Fibroblast of the conjunctiva (primary cell): ENCODE results near the gene ITGA11.

Experiments
- DNase-seq: peaks from one replicate; pipeline ENCODE4 v3.0.0-alpha.2; 2010; ENCODE audit warnings: low read depth

Gene ITGA11

DNA sequence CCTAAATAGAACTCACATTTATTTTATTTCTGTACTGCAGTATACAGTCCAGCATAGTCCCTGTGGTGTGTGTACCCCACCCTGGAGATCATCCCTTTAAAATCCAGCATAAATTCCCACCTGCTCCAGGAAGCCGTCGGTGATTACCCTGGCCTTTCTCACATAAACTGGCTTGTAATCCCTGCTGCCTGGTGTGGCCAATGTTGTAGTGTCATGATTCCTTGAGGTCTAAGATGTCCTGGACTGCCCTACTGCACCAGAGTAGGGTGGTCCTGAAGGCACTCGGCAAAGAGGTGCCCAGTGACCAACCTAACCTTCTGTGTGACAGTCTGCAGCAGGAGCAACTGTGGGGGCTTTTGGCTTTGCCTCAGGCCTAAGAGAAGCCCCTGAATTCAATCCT, 58.9 kb downstream of the ITGA11 start:
- DNase-seq = no peak

DNA sequence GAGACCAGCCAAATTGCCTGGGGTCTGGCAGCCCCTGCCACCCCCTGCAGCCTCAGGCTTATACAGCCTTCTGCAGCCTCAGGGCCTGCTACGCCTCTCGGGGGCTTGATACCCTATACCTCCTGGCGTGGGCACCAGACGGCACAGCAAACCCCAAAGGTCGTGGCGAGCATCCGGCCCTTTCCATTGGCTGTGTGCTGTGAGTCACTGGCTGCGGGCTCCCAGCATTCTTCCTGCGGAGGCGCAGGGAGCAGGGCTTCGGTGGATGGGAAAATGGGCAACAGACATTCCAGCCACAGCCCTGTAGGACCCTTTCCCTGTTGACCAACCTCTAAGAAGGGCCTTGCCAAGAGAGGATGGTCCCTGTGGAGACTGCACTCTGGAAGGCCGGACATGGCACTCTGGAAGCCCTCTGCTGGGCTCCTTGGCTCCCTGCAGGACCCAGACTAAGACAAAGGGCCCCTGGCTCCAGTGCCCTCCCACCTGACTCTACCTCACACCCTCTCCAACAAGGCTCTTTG, 59.6 kb downstream of the ITGA11 start:
- DNase-seq = no peak

- DNase-seq = no peak
Observed at GRCh38 chr15:68371851-68372250, 60.1 kb downstream of the ITGA11 start.

- DNase-seq = no peak
Observed at GRCh38 chr15:68371160-68371559, 60.8 kb downstream of the ITGA11 start.

DNA sequence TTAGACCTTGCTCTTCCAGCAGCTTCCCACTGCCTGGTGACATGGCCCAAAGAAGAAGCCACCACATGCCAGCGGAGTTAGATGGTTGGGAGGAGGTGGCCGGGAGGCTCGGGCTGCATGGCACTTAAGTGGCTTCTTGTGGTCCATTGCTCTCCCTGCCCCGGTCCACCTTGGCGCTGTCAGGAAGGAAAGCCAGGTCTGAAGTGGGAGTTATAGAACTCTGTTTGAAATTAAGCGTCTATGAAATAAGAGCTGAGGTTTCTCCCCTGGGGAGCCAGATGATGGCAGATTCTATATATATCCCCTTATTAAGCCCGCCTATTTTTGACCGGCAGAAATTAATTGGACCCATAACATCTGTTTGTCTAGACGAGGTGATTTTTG, 61.2 kb downstream of the ITGA11 start:
- DNase-seq = no peak

DNA sequence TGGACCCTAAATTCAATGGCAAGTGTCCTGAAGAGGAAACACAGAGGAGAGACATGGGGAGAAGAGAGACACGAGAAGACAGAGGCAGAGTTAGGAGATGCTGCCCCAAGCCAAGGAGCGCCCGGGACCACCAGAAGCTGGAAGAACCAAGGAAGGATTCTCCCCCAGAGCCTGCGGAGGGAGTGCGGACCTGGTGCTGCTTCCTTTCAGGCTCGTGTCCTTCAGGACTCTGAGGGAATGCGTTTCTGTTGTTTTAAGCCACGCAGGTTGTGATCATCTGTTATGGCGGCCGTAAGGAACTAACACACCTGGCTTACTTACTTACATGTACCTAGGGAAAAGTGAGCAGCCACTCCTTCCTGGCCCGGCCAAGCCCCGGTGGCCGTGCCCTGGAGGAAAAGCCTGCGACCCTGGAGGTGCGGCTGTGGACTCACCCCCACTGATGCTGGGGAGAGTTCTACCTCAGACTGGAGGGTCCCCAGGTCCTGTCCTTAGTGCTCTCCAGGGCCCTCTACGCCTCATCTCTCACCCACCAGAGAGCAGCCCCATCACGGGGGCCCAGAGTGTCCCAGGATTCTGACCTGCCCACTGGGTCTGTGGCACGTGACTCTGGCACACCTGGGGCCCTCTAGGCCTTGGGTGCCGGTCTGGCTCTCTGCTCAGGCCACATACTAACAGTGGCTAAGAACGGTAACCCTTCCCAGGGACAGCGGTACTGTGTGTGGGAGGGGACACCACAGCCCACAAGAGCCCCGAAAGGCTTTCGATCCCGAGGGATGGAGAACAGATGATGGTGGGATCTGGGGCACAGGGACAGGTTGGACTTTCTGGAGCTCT, 61.8 kb downstream of the ITGA11 start:
- DNase-seq = no peak

- DNase-seq = no peak
Observed at GRCh38 chr15:68368731-68369435, 63.1 kb downstream of the ITGA11 start.

- DNase-seq = no peak
Observed at GRCh38 chr15:68367992-68368391, 64.0 kb downstream of the ITGA11 start.

GRCh38 chr15:68367226-68367625, 64.7 kb downstream of the ITGA11 start:
- DNase-seq = no peak

- DNase-seq = no peak
Observed at GRCh38 chr15:68366314-68366713, 65.6 kb downstream of the ITGA11 start.

- no peak for DNase-seq
Observed at GRCh38 chr15:68365770-68366169, 66.2 kb downstream of the ITGA11 start.

- no peak for DNase-seq
Observed at GRCh38 chr15:68365140-68365745, 66.7 kb downstream of the ITGA11 start.

DNA sequence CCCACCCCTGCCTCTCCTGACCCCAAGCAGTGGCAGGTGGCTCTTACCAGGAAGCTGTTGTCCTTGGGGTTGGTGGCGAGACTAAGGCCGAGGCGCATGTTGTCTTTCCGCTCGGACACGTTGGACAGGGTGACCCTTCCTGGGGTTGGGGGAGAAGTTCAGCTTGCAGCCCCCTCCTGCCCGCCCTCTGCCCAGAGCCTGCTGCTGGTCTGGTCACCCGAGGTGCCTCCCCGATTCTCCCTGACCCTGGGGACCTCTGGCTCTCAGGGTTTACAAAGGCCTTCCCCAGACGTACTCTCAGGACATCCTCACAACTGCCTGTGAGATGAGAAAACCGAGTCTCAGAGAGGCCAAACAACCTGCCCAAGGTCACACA, 67.3 kb downstream of the ITGA11 start:
- DNase-seq = no peak

DNA sequence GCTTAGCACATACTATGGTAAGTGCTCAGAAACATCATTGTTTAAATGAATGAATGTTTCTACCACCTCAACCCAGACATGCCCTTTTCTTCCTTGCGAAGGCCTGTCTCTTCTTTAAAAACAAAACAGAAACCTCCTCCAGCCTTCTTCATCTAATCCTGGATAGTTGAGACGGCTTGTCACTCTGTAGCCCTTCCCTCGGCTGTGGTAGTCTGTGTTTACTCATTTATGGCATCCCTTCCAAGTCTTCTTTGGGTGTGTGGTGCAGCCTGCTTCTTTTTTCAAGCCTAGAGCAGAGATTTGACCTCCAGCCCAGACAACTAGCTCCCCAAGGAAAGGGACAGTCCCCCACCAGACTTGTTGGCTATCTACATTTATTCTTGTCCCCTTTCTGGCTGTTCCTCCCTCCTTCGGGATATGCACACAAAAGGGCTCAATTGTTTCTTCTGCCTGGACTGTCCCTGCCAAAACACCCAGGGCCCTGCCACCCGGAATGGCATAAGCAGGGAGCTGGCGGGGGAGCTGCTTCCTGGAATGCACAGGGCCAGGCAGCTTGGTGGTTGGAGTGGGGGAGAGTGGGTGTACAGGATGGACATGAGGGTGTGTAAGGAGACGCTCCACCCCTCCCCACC, 67.8 kb downstream of the ITGA11 start:
- no peak for DNase-seq

- no peak for DNase-seq
Observed at GRCh38 chr15:68363353-68363752, 68.6 kb downstream of the ITGA11 start.

GRCh38 chr15:68362537-68363126, 69.3 kb downstream of the ITGA11 start:
- no peak for DNase-seq

GRCh38 chr15:68360721-68361120, 71.2 kb downstream of the ITGA11 start:
- DNase-seq = no peak

- no peak for DNase-seq
Observed at GRCh38 chr15:68356778-68357177, 75.2 kb downstream of the ITGA11 start.

DNA sequence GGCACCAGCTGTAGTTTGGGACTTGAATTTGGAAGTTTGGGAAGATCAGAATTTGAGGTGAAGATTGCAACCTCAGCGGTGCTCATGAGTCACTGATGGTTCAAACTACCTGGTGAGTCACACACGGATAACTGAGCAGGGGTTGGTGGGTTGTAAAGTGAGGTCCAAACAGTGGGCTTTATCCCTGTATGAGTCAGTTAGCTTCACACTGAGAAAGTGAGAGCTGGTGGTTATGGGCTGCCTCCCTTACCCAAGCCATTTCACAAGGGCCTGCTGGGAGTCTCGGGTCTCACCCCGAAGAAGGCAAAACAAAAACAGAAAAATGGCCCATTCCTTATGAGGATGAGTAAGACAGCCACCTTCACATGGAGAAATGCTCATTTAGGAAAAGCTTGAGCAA, 77.0 kb downstream of the ITGA11 start:
- DNase-seq = no peak

DNA sequence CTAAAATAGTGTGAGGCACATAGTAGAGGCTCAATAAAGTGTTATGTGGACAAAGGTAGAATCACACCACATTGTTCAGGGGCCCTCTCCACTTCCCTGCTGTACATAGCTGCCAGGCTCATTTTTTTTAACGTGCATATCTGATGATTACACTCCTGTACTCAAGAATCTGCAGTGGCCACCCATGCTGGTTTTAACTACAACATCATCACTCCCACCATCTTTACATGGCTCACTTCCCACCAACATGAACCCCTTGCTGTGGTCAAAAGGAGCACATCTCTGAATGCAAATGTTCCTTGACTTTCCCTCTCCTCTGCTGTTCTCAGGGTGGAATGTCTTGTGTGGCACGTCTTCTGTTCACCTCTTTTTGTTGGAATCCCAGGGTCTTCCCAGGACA, 77.7 kb downstream of the ITGA11 start:
- DNase-seq = no peak

DNA sequence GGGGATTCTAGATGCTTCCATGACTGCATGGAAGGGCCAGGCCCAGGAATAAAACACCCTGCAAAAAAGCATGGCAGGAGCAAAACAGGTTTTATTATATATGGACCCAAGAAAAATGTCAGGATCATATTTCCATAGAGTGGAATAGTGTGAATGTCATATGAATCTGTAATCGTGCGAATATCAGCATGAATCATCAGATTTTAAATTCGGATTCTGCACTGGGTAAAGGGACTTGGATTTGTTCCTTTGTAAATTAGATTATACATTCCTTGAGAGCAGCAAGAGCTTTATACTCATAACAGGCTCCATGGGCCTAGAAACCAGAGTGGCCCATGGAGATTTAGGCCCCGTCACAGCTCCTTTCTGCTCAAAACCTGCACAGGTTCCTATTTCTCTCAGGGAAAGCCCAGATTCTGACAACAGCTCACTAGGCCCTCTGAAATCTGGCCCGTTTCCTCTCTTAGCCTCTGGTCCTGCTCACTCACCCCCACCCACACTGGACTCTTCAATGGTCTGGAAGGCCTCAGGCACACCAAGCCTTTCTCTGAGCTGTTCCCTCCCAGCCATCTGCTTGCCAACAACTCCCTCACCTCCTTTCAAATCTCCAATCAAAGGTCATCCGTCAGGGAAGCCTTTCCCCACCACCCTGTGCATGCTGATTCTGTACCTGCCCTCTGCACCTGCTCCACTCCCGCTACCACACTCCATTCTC, 78.4 kb downstream of the ITGA11 start:
- DNase-seq = no peak
